ENCODE results near the gene RND3. TPM values are rescaled to one million over a fixed set of nuclear protein-coding genes. Genes with fewer than 3 reads are reported as not detected.

RND3 gene
- total RNA-seq, 4 donors from 2014 or later: 67.3 to 163 (median 97.1) TPM

GRCh38 chr2:150462770-150463169, 24.7 kb downstream of the RND3 start:
- Histone ChIP-seq H3K9me3 (no peaks in the 10 kb centered on the region), H3K27ac (no peak overlapping the region), H3K27me3 (no peaks in the 10 kb centered on the region), H3K36me3 (no peaks in the 10 kb centered on the region), H3K4me1 (peaks cover 0 to 22% (median 17%) of the 10 kb centered on the region in 3 donors), H3K4me3 (no peak overlapping the region)
- DNase-seq: no peak
- intact Hi-C loops (cut with DNase I): no loop called here
- 65 to 82% methylated on average over 2 of the region's 2 CpGs for WGBS, 2 donors
- TF ChIP-seq CTCF (IDR thresholded peaks at IDR 0.05): no peak
- no peak for TF ChIP-seq POLR2A (IDR thresholded peaks at IDR 0.05)

- WGBS, 2 donors: 47 to 61% methylated on average over 1 of the region's 1 CpG
- Histone ChIP-seq H3K4me3 (no peak overlapping the region), H3K27me3 (no peaks in the 10 kb centered on the region), H3K4me1 (no peaks in the 10 kb centered on the region), H3K27ac (no peak overlapping the region), H3K9me3 (no peaks in the 10 kb centered on the region), H3K36me3 (no peaks in the 10 kb centered on the region)
- no peak for DNase-seq
- intact Hi-C loops (cut with DNase I): no loop called here
- TF ChIP-seq POLR2A (IDR thresholded peaks at IDR 0.05) (no peak), CTCF (IDR thresholded peaks at IDR 0.05) (no peak)
Measured at GRCh38 chr2:150459281-150459680, 28.2 kb downstream of the RND3 start.

- intact Hi-C loops (cut with DNase I): no loop called here
- TF ChIP-seq CTCF (IDR thresholded peaks at IDR 0.05) (no peak), POLR2A (IDR thresholded peaks at IDR 0.05) (no peak)
- Histone ChIP-seq H3K27ac (no peak overlapping the region), H3K4me3 (no peak overlapping the region), H3K36me3 (no peaks in the 10 kb centered on the region), H3K4me1 (peaks cover 0 to 12% (median 0%) of the 10 kb centered on the region in 3 donors), H3K9me3 (no peaks in the 10 kb centered on the region), H3K27me3 (no peaks in the 10 kb centered on the region)
- no peak for DNase-seq
- WGBS, 2 donors: 75 to 76% methylated on average over 3 of the region's 3 CpGs
Measured at GRCh38 chr2:150450765-150451164, 36.7 kb downstream of the RND3 start.

- H3K4me3 ChIP-seq: no peak overlapping the region
- DNase-seq: no peak
- intact Hi-C loops (cut with DNase I): no loop called here
- H3K27ac ChIP-seq: peak overlapping the region in 3 of 4 donors; percentile 31 to 59 (median 36)
- H3K36me3 ChIP-seq: no peaks in the 10 kb centered on the region
- H3K9me3 ChIP-seq: no peaks in the 10 kb centered on the region
- TF ChIP-seq POLR2A (IDR thresholded peaks at IDR 0.05) (no peak), CTCF (IDR thresholded peaks at IDR 0.05) (no peak)
- H3K27me3 ChIP-seq: no peaks in the 10 kb centered on the region
- WGBS, 2 donors: 15 to 23% methylated on average over 3 of the region's 3 CpGs
- H3K4me1 ChIP-seq: peaks cover 0 to 12% (median 0%) of the 10 kb centered on the region in 3 donors
Measured at GRCh38 chr2:150449856-150450255, 37.6 kb downstream of the RND3 start.

GRCh38 chr2:150445398-150445797, 42.1 kb downstream of the RND3 start:
- H3K36me3 ChIP-seq: no peaks in the 10 kb centered on the region
- no peaks in the 10 kb centered on the region for H3K27me3 ChIP-seq
- 84 to 91% methylated on average over 1 of the region's 1 CpG for WGBS, 2 donors
- peaks cover 0 to 12% (median 0%) of the 10 kb centered on the region in 3 donors for H3K4me1 ChIP-seq
- no peaks in the 10 kb centered on the region for H3K9me3 ChIP-seq
- H3K4me3 ChIP-seq: no peak overlapping the region
- intact Hi-C loops (cut with DNase I): no loop called here
- TF ChIP-seq CTCF (IDR thresholded peaks at IDR 0.05): no peak
- TF ChIP-seq POLR2A (IDR thresholded peaks at IDR 0.05): no peak
- DNase-seq: no peak
- H3K27ac ChIP-seq: no peak overlapping the region

Data from esophagus squamous epithelium (tissue), 5 donors.